ENCODE measurements around the gene MEIS2.

MEIS2 gene

GRCh38 chr15:36901012-36901411, 199.3 kb downstream of the MEIS2 start:
- no peak for DNase-seq (ENCODE audit: low read depth, low spot score)

- DNase-seq (ENCODE audit: low read depth, low spot score) = no peak
These were observed 200.7 kb downstream of the MEIS2 start for GRCh38 chr15:36899696-36900095.

- DNase-seq (ENCODE audit: low read depth, low spot score) = no peak
These were observed 201.7 kb downstream of the MEIS2 start for GRCh38 chr15:36898536-36899126.

- no peak for DNase-seq (ENCODE audit: low read depth, low spot score)
These were observed 202.5 kb downstream of the MEIS2 start for GRCh38 chr15:36897834-36898233.

- no peak for DNase-seq (ENCODE audit: low read depth, low spot score)
These were observed 203.4 kb downstream of the MEIS2 start for GRCh38 chr15:36896949-36897348.

GRCh38 chr15:36894075-36894474, 206.3 kb downstream of the MEIS2 start:
- no peak for DNase-seq (ENCODE audit: low read depth, low spot score)

GRCh38 chr15:36893276-36893675, 207.1 kb downstream of the MEIS2 start:
- DNase-seq (ENCODE audit: low read depth, low spot score) = no peak

- no peak for DNase-seq (ENCODE audit: low read depth, low spot score)
These were observed 212.0 kb downstream of the MEIS2 start for GRCh38 chr15:36888011-36888992.

- no peak for DNase-seq (ENCODE audit: low read depth, low spot score)
These were observed 213.0 kb downstream of the MEIS2 start for GRCh38 chr15:36887214-36887961.

- DNase-seq (ENCODE audit: low read depth, low spot score) = no peak
These were observed 213.6 kb downstream of the MEIS2 start for GRCh38 chr15:36886701-36887100.

GRCh38 chr15:36886191-36886590, 214.2 kb downstream of the MEIS2 start:
- no peak for DNase-seq (ENCODE audit: low read depth, low spot score)

GRCh38 chr15:36885771-36886170, 214.6 kb downstream of the MEIS2 start:
- no peak for DNase-seq (ENCODE audit: low read depth, low spot score)

GRCh38 chr15:36884936-36885635, 215.3 kb downstream of the MEIS2 start:
- DNase-seq (ENCODE audit: low read depth, low spot score) = no peak

- no peak for DNase-seq (ENCODE audit: low read depth, low spot score)
These were observed 215.9 kb downstream of the MEIS2 start for GRCh38 chr15:36884518-36884875.

GRCh38 chr15:36883713-36884517, 216.4 kb downstream of the MEIS2 start:
- no peak for DNase-seq (ENCODE audit: low read depth, low spot score)

GRCh38 chr15:36882487-36883131, 217.7 kb downstream of the MEIS2 start:
- DNase-seq (ENCODE audit: low read depth, low spot score) = no peak

- no peak for DNase-seq (ENCODE audit: low read depth, low spot score)
These were observed 218.3 kb downstream of the MEIS2 start for GRCh38 chr15:36882056-36882455.

GRCh38 chr15:36881516-36881915, 218.8 kb downstream of the MEIS2 start:
- DNase-seq (ENCODE audit: low read depth, low spot score) = no peak

- no peak for DNase-seq (ENCODE audit: low read depth, low spot score)
These were observed 219.4 kb downstream of the MEIS2 start for GRCh38 chr15:36880913-36881460.

All from iPS DF 19.7 (cell line).